Stomach (tissue), 9 donors: ENCODE results near the gene SBF2. TPM values are rescaled to one million over a fixed set of nuclear protein-coding genes. Genes with fewer than 3 reads are reported as not detected.

Source experiments
- DNase-seq, 2 donors: peaks; one replicate each; pipeline versions ENCODE4 v3.0.0 to v3.0.0-alpha.2; 2013 to 2019
- H3K27ac ChIP-seq, 5 donors: fragments of 200-600 bp in 4 of 5; sonication (generic) in 4 of 5; one replicate each; pipeline ENCODE4 v1.5.1; 2013 to 2019; ENCODE audit warnings: mild to moderate bottlenecking in 1 of 5, moderate library complexity in 1 of 5
- H3K27me3 ChIP-seq, 3 donors: fragments of 200-600 bp; sonication (generic); one replicate each; pipeline ENCODE4 v1.5.1; 2017 to 2019; ENCODE audit warnings: mixed run types in 1 of 3
- H3K36me3 ChIP-seq, 4 donors: fragments of 200-600 bp; sonication (generic); 1 replicate in 3 of 4; 2 replicates in 1 of 4; pipeline ENCODE4 v1.5.1; 2016 to 2019
- H3K4me1 ChIP-seq, 4 donors: fragments of 200-600 bp; sonication (generic); one replicate each; pipeline ENCODE4 v1.5.1; 2016 to 2019
- H3K4me3 ChIP-seq, 4 donors: fragments of 200-600 bp; sonication (generic) in 3 of 4; one replicate each; pipeline ENCODE4 v1.5.1; 2016 to 2019; ENCODE audit warnings: mild to moderate bottlenecking in 1 of 4
- H3K9me3 ChIP-seq, 4 donors: fragments of 200-600 bp; sonication (generic); one replicate each; pipeline ENCODE4 v1.5.1; 2016 to 2019
- EP300 ChIP-seq: sonication (generic); formaldehyde crosslinking; IDR thresholded peaks from one replicate; pipeline ENCODE4 v1.6.1; 2017; ENCODE audit warnings: antibody characterized with exemption
- POLR2A ChIP-seq, 4 donors: fragments of 450-650 bp; IDR thresholded peaks; one replicate each; pipeline ENCODE4 v1.6.1; 2016; ENCODE audit warnings: antibody characterized with exemption in 4 of 4, control low read depth in 2 of 4, mild to moderate bottlenecking in 1 of 4, moderate library complexity in 1 of 4
- POLR2AphosphoS5 ChIP-seq, 3 donors: sonication (generic); formaldehyde crosslinking; IDR thresholded peaks; one replicate each; pipeline ENCODE4 v1.6.1; 2016; ENCODE audit warnings: antibody characterized with exemption in 3 of 3
- WGBS, 5 donors: extraction: QIAGEN DNeasy Blood & Tissue Kit in 3 of 5; methylation state at CpG; one replicate each; pipeline versions ENCODE4 v1.1.5 to v1.1.7; 2013 to 2018; 5-methylcytosine and 5-hydroxymethylcytosine counted together
- intact Hi-C: fragments of 100-400 bp; cut with DNase I; formaldehyde crosslinking; loops from one replicate; pipeline ENCODE4 v1.15.1; 2023; ENCODE audit warnings: low total_unique reads
- polyA plus RNA-seq, 3 donors: library from polyadenylated mRNA; stranded (reverse); fragments of 200-250 nt; gene quantifications; one replicate each; pipeline ENCODE4 v1.2.3, GENCODE V29; 2013
- total RNA-seq, 5 donors: library from RNA; depleted of rRNA; stranded (reverse); fragments of >200 nt; gene quantifications; one replicate each; pipeline versions ENCODE4 v1.1.0 to v1.2.3, GENCODE V29; 2014 to 2016
- TF ChIP-seq, protein P1 (sequence below), 7 experiments: fragments of 450-650 bp in 4 of 7; fragments of 200-600 bp in 3 of 7; sonication (generic) in 3 of 7; IDR thresholded peaks; one replicate each; pipeline ENCODE4 v1.5.1; 2016 to 2019; ENCODE audit warnings: antibody characterized with exemption in 7 of 7, control low read depth in 2 of 7, mild to moderate bottlenecking in 1 of 7
- donor health status: healthy with polysubstance abuse.
- donor health status: Bipolar disorder and iron deficiency.
- donor health status: healthy.

Gene SBF2
- total and polyA plus RNA-seq, 8 donors: 8.6 to 260 (median 37.2) TPM

DNA sequence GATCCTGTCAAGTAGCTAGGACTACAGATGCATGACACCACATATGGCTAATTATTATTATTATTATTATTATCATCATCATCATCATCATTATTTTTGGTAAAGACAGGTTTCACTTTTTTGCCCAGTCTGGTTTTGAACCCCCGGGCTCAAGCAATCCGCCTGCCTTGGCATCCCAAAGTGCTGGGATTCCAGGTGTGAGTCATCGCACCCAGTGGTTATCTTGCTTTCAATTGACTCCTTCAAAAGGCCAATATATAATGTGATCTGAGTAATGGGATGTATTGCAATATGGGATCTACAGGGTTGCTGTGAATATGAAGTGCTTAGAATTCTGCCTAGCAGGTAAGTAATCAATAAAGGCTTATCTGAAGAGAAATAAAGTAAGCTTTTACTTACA is 221.2 kb downstream of the SBF2 start:
- H3K27me3 ChIP-seq: no peaks in the 10 kb centered on the region
- no peaks in the 10 kb centered on the region for H3K9me3 ChIP-seq
- DNase-seq: no peak
- TF ChIP-seq POLR2A (IDR thresholded peaks at IDR 0.05): no peak
- TF ChIP-seq POLR2AphosphoS5 (IDR thresholded peaks at IDR 0.05): no peak
- TF ChIP-seq, protein P1, sequence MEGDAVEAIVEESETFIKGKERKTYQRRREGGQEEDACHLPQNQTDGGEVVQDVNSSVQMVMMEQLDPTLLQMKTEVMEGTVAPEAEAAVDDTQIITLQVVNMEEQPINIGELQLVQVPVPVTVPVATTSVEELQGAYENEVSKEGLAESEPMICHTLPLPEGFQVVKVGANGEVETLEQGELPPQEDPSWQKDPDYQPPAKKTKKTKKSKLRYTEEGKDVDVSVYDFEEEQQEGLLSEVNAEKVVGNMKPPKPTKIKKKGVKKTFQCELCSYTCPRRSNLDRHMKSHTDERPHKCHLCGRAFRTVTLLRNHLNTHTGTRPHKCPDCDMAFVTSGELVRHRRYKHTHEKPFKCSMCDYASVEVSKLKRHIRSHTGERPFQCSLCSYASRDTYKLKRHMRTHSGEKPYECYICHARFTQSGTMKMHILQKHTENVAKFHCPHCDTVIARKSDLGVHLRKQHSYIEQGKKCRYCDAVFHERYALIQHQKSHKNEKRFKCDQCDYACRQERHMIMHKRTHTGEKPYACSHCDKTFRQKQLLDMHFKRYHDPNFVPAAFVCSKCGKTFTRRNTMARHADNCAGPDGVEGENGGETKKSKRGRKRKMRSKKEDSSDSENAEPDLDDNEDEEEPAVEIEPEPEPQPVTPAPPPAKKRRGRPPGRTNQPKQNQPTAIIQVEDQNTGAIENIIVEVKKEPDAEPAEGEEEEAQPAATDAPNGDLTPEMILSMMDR (IDR thresholded peaks at IDR 0.05): no peak
- TF ChIP-seq EP300: no peak
- H3K4me1 ChIP-seq: peaks cover 0 to 9% (median 3%) of the 10 kb centered on the region in 4 donors
- 93 to 99% (median 98%) methylated on average over 3 of the region's 3 CpGs for WGBS, 5 donors
- no peaks in the 10 kb centered on the region for H3K36me3 ChIP-seq
- intact Hi-C loops: no loop called here
- no peak overlapping the region for H3K27ac ChIP-seq
- H3K4me3 ChIP-seq: no peak overlapping the region

DNA sequence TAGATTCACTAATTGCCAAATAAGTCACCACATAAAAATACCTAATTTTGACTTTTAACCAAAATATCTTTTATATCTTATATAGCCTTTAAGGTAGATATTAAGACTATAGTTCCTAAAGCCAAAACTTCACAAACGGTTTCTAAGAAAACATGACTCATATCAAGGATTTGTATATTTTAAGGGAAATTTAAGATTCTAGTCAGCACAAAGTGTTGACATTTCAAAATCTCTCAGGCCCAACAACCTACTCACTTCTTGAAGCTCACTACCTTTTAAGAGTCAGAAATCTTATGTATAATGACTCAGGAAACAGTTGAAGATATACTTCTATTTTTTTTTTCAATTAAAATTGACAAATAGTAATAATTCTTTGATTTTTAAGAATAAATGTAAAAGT is 221.9 kb downstream of the SBF2 start:
- Histone ChIP-seq H3K27me3 (no peaks in the 10 kb centered on the region), H3K36me3 (no peaks in the 10 kb centered on the region), H3K9me3 (no peaks in the 10 kb centered on the region), H3K27ac (no peak overlapping the region), H3K4me1 (peaks cover 0 to 9% (median 3%) of the 10 kb centered on the region in 4 donors), H3K4me3 (no peak overlapping the region)
- intact Hi-C loops: no loop called here
- WGBS, 5 donors: 64 to 90% (median 74%) methylated on average over 1 of the region's 1 CpG
- DNase-seq: no peak
- TF ChIP-seq, protein P1 (IDR thresholded peaks at IDR 0.05): no peak
- TF ChIP-seq EP300 (no peak), POLR2AphosphoS5 (IDR thresholded peaks at IDR 0.05) (no peak), POLR2A (IDR thresholded peaks at IDR 0.05) (no peak)

DNA sequence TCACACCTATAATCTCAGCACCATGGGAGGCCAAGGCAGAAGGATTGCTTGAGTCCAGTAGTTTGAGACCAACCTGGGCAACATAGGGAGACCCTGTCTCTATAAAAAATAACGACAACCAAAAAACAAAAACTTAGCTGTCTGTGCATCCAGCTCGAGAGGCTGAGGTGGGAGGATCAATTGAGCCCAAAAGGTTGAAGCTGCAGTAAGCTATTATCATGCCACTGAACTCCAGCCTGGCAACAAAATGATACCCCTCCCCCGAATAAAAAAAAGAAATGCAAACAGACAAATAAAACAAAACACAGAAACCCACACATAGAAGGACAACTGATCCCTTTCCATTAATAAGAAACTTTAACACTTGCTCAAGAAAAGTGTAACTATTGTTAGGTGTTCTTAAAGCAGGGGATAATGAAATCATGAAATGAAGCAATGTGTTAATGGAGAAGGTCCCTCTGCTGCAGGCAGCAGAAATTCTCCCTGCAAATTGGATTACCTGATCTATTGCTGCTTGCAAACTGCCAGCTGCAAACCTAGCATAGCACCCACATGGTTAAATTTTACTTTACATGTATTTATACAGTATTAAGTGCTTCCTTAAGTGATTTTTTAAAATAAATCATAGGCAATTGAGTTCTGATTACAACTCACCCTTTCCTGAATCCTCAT is 226.3 kb downstream of the SBF2 start:
- Histone ChIP-seq H3K36me3 (no peaks in the 10 kb centered on the region), H3K4me1 (peaks cover 0 to 4% (median 0%) of the 10 kb centered on the region in 4 donors), H3K27ac (no peak overlapping the region), H3K4me3 (no peak overlapping the region), H3K9me3 (no peaks in the 10 kb centered on the region), H3K27me3 (no peaks in the 10 kb centered on the region)
- TF ChIP-seq, protein P1 (IDR thresholded peaks at IDR 0.05): no peak
- TF ChIP-seq EP300: no peak
- TF ChIP-seq POLR2AphosphoS5 (IDR thresholded peaks at IDR 0.05): no peak
- no peak for TF ChIP-seq POLR2A (IDR thresholded peaks at IDR 0.05)
- 86 to 94% (median 91%) methylated on average over 3 of the region's 3 CpGs for WGBS, 5 donors
- intact Hi-C loops: no loop called here
- DNase-seq: no peak

DNA sequence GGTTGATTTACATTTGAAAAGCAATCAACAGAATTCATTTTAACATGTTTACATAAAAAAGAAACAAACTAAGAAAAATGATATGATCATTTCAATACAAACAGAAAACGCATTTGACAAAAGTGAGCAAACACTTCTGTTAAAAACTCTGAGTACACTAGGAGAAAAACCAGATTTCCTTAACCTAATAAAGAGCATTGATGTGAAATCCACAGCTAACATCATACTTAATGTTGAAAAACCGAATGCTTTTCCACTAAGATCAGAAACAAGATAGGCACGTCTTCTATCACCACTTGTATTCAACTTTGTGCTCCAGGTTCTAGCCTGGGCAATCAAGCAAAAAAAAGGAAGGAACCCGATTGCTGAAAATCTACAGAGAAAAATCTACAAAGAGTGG is 227.6 kb downstream of the SBF2 start:
- peaks cover 0 to 10% (median 0%) of the 10 kb centered on the region in 4 donors for H3K9me3 ChIP-seq
- no peaks in the 10 kb centered on the region for H3K27me3 ChIP-seq
- H3K27ac ChIP-seq: no peak overlapping the region
- no peak overlapping the region for H3K4me3 ChIP-seq
- DNase-seq: no peak
- 23 to 43% (median 34%) methylated on average over 4 of the region's 4 CpGs for WGBS, 5 donors
- TF ChIP-seq EP300 (no peak), POLR2AphosphoS5 (IDR thresholded peaks at IDR 0.05) (no peak), POLR2A (IDR thresholded peaks at IDR 0.05) (no peak)
- TF ChIP-seq, protein P1 (IDR thresholded peaks at IDR 0.05): no peak
- intact Hi-C loops: no loop called here
- no peaks in the 10 kb centered on the region for H3K36me3 ChIP-seq
- peaks cover 0 to 4% (median 0%) of the 10 kb centered on the region in 4 donors for H3K4me1 ChIP-seq
